IMR-90 (cell line): ENCODE measurements around the gene SEMA6C. TPM values are rescaled to one million over a fixed set of nuclear protein-coding genes. Genes with fewer than 3 reads are reported as not detected.

Experiments
- ATAC-seq: fragments of 200-7000 bp; cut with Tn5 transposase; 2 replicates; pipeline ENCODE4 v1.9.1; 2020; ENCODE audit warnings: low read depth, mild to moderate bottlenecking, moderate library complexity
- BruUV-seq: library from RNA; stranded (reverse); fragments of 400-500 nt; replicated peaks from 2 replicates; lab custom pipeline; 2021; lab: Mats Ljungman, UMichigan
- CTCF ChIA-PET: fragments of 300-600 bp; formaldehyde crosslinking; extraction: SDS; loops from one replicate; lab custom pipeline; 2021; ENCODE audit warnings: antibody characterized with exemption; lab: Yijun Ruan, JAX
- POLR2A ChIA-PET: fragments of 300-600 bp; sonication (Branson Sonifier 250); formaldehyde crosslinking; loops from one replicate; lab custom pipeline; 2022; ENCODE audit warnings: antibody characterized with exemption; ENCODE audit not compliant: unreplicated experiment; lab: Charles Lee
- DNase-seq: peaks from one replicate; pipeline ENCODE4 v3.0.0; 2013
- H2AFZ ChIP-seq: replicated peaks from 2 replicates; pipeline ENCODE3; 2013; ENCODE audit warnings: low read length, mild to moderate bottlenecking; ENCODE audit not compliant: poor library complexity
- H2AK5ac ChIP-seq: 2 replicates; pipeline ENCODE4 v1.6.1; 2013; ENCODE audit warnings: low read depth, low read length, inconsistent platforms
- H2AK9ac ChIP-seq: replicated peaks from 2 replicates; pipeline ENCODE3; 2013; ENCODE audit warnings: mild to moderate bottlenecking, low read depth, low read length, moderate library complexity; ENCODE audit not compliant: poor library complexity
- H2BK120ac ChIP-seq: 2 replicates; pipeline ENCODE4 v1.6.1; 2013; ENCODE audit warnings: low read depth, low read length, inconsistent platforms
- H2BK15ac ChIP-seq: 3 replicates; pipeline ENCODE4 v1.6.1; 2013; ENCODE audit warnings: low read depth, low read length, inconsistent platforms
- H2BK20ac ChIP-seq: 2 replicates; pipeline ENCODE4 v1.6.1; 2013; ENCODE audit warnings: low read depth, mild to moderate bottlenecking, inconsistent platforms, low read length, moderate library complexity
- H2BK5ac ChIP-seq: 2 replicates; pipeline ENCODE4 v1.6.1; 2013; ENCODE audit warnings: mild to moderate bottlenecking, low read depth, low read length, inconsistent platforms; ENCODE audit not compliant: poor library complexity, severe bottlenecking
- H3K14ac ChIP-seq: replicated peaks from 2 replicates; pipeline ENCODE4 v1.6.1; 2013; ENCODE audit warnings: low read depth, low read length, inconsistent platforms
- H3K18ac ChIP-seq: 2 replicates; pipeline ENCODE4 v1.6.1; 2013; ENCODE audit warnings: low read depth, low read length, control low read depth
- H3K23ac ChIP-seq: 2 replicates; pipeline ENCODE4 v1.6.1; 2013; ENCODE audit warnings: low read depth, low read length, inconsistent platforms
- H3K27ac ChIP-seq: 2 replicates; pipeline ENCODE4 v1.5.1; 2013; ENCODE audit warnings: mild to moderate bottlenecking, control low read depth, low read length; ENCODE audit not compliant: insufficient read depth
- H3K27me3 ChIP-seq: 2 replicates; pipeline ENCODE4 v1.6.1; 2013; ENCODE audit warnings: low read length; ENCODE audit not compliant: control insufficient read depth, insufficient read depth
- H3K36me3 ChIP-seq: 2 replicates; pipeline ENCODE4 v1.6.1; 2013; ENCODE audit warnings: low read length, mixed read lengths; ENCODE audit not compliant: control insufficient read depth, insufficient read depth
- H3K4ac ChIP-seq: 2 replicates; pipeline ENCODE4 v1.6.1; 2013; ENCODE audit warnings: low read depth, low read length, inconsistent platforms
- H3K4me1 ChIP-seq: 2 replicates; pipeline ENCODE4 v1.6.1; 2013; ENCODE audit warnings: low read length, mixed read lengths; ENCODE audit not compliant: control insufficient read depth, insufficient read depth
- H3K4me2 ChIP-seq: 2 replicates; pipeline ENCODE4 v1.6.1; 2013; ENCODE audit warnings: low read depth, mild to moderate bottlenecking, control low read depth, low read length, moderate library complexity
- H3K4me3 ChIP-seq: 2 replicates; pipeline ENCODE4 v1.5.1; 2013; ENCODE audit warnings: low read depth, mild to moderate bottlenecking, control low read depth, low read length, moderate library complexity; ENCODE audit not compliant: insufficient read depth
- H3K56ac ChIP-seq: 2 replicates; pipeline ENCODE4 v1.6.1; 2013; ENCODE audit warnings: low read length, inconsistent platforms; ENCODE audit not compliant: insufficient read depth; ENCODE audit errors: extremely low read depth
- H3K79me1 ChIP-seq, 2 experiments: 2 replicates each; pipeline ENCODE4 v1.6.1; 2013; ENCODE audit warnings: low read length in 2 of 2, inconsistent platforms in 1 of 2, low read depth in 1 of 2
- H3K9ac ChIP-seq: 2 replicates; pipeline ENCODE4 v1.6.1; 2013; ENCODE audit warnings: low read depth, low read length, control low read depth
- H3K9me1 ChIP-seq: 2 replicates; pipeline ENCODE4 v1.6.1; 2013; ENCODE audit warnings: low read length, inconsistent platforms; ENCODE audit not compliant: insufficient read depth
- H3K9me3 ChIP-seq: 2 replicates; pipeline ENCODE4 v1.6.1; 2013; ENCODE audit warnings: low read length; ENCODE audit not compliant: control insufficient read depth, insufficient read depth
- H4K20me1 ChIP-seq: 2 replicates; pipeline ENCODE4 v1.6.1; 2013; ENCODE audit warnings: low read length, inconsistent platforms; ENCODE audit not compliant: insufficient read depth
- H4K5ac ChIP-seq: 2 replicates; pipeline ENCODE4 v1.6.1; 2013; ENCODE audit warnings: mild to moderate bottlenecking, low read depth, low read length, control low read depth
- H4K8ac ChIP-seq, 2 experiments: 2 replicates each; pipeline ENCODE4 v1.6.1; 2013; ENCODE audit warnings: low read depth in 2 of 2, low read length in 2 of 2, control low read depth in 1 of 2, inconsistent platforms in 1 of 2
- H4K91ac ChIP-seq: 2 replicates; pipeline ENCODE4 v1.6.1; 2013; ENCODE audit warnings: low read depth, low read length, inconsistent platforms; ENCODE audit not compliant: insufficient read depth
- CEBPB ChIP-seq: IDR thresholded peaks from 2 replicates; pipeline ENCODE4 v1.6.1; 2012; ENCODE audit warnings: low read depth, low read length, improper control_type of control experiment
- FOS ChIP-seq: fragments of 150-350 bp; IDR thresholded peaks from 2 replicates; pipeline ENCODE4 v1.6.1; 2016; ENCODE audit warnings: low read depth, low read length
- WGBS, 2 experiments: methylation state at CpG; one replicate each; pipeline versions ENCODE4 v1.1.5 to v1.1.7; 2013; ENCODE audit warnings: missing lambda C conversion rate in 2 of 2; ENCODE audit not compliant: insufficient read length in 1 of 2; ENCODE audit errors: extremely low coverage in 2 of 2; 5-methylcytosine and 5-hydroxymethylcytosine counted together
- dilution Hi-C: fragments of 300-500 bp; cut with HindIII; formaldehyde crosslinking; loops from one replicate; pipeline ENCODE4 v1.14.3; 2018; ENCODE audit warnings: low sequenced_read_pairs; ENCODE audit not compliant: unreplicated experiment
- in situ Hi-C: fragments of 300-500 bp; cut with MboI; formaldehyde crosslinking; loops from 3 replicates; pipeline ENCODE4 v1.14.3; 2019; ENCODE audit warnings: low sequenced_read_pairs, inconsistent platforms, mixed read lengths
- intact Hi-C: fragments of 100-400 bp; cut with micrococcal nuclease; formaldehyde crosslinking; loops from 2 replicates; pipeline ENCODE4 v1.10.0; 2022
- polyA plus RNA-seq, 3 experiments: library from polyadenylated mRNA; depleted of rRNA; stranded (reverse); fragments of >200 nt; gene quantifications; 2 replicates each; pipeline ENCODE4 v1.2.3, GENCODE V29; 2012; ENCODE audit warnings: low replicate concordance in 1 of 3
- total RNA-seq: library from RNA; depleted of rRNA; stranded (reverse); fragments of >200 nt; gene quantifications from 2 replicates; pipeline ENCODE4 v1.2.3, GENCODE V29; 2012
- TF ChIP-seq, protein P1 (sequence below): conservative IDR thresholded peaks from 2 replicates; pipeline ENCODE4 v1.5.1; 2012; ENCODE audit warnings: mild to moderate bottlenecking, low read depth, low read length, improper control_type of control experiment

The SEMA6C gene
- total and polyA plus RNA-seq, 2 of the 4 experiments (the other 2 are of a cell fraction): 0.36 to 2.0 TPM

GRCh38 chr1:151176514-151177045, 30.1 kb upstream of the SEMA6C start:
- H3K23ac ChIP-seq: no peak overlapping the region
- H3K27me3 ChIP-seq: no peaks in the 10 kb centered on the region
- H3K18ac ChIP-seq: no peak overlapping the region
- no peak overlapping the region for H4K91ac ChIP-seq
- DNase-seq: no peak
- H2AFZ ChIP-seq: no peak overlapping the region
- H3K36me3 ChIP-seq: peaks cover 42% of the 10 kb centered on the region
- no peak overlapping the region for H2BK120ac ChIP-seq
- 94% methylated on average over 12 of the region's 17 CpGs; no CpG with 5 or more reads in 1 of the 2 experiments for WGBS, 2 experiments
- H2AK5ac ChIP-seq: no peak overlapping the region
- H3K27ac ChIP-seq: no peak overlapping the region
- H3K9me3 ChIP-seq: no peaks in the 10 kb centered on the region
- ATAC-seq: no peak
- no peak overlapping the region for H4K5ac ChIP-seq
- in situ Hi-C loops: no loop called here
- intact Hi-C loops: no loop called here
- no peak overlapping the region for H4K8ac ChIP-seq
- dilution Hi-C loops: no loop called here
- no peak overlapping the region for H3K4me2 ChIP-seq
- no peak overlapping the region for H2BK20ac ChIP-seq
- TSS peak; percentile 47 for BruUV-seq
- H3K4ac ChIP-seq: no peak overlapping the region
- no peak overlapping the region for H3K9ac ChIP-seq
- H2BK15ac ChIP-seq: no peak overlapping the region
- no peak for TF ChIP-seq FOS
- TF ChIP-seq, protein P1, sequence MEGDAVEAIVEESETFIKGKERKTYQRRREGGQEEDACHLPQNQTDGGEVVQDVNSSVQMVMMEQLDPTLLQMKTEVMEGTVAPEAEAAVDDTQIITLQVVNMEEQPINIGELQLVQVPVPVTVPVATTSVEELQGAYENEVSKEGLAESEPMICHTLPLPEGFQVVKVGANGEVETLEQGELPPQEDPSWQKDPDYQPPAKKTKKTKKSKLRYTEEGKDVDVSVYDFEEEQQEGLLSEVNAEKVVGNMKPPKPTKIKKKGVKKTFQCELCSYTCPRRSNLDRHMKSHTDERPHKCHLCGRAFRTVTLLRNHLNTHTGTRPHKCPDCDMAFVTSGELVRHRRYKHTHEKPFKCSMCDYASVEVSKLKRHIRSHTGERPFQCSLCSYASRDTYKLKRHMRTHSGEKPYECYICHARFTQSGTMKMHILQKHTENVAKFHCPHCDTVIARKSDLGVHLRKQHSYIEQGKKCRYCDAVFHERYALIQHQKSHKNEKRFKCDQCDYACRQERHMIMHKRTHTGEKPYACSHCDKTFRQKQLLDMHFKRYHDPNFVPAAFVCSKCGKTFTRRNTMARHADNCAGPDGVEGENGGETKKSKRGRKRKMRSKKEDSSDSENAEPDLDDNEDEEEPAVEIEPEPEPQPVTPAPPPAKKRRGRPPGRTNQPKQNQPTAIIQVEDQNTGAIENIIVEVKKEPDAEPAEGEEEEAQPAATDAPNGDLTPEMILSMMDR: no peak
- peak; percentile 42; the same call in 1 of the 2 replicates for TF ChIP-seq CEBPB
- H3K4me3 ChIP-seq: no peak overlapping the region
- ChIA-PET POLR2A (no interaction called here), CTCF (interaction anchor here (1.0 kb wide), 1 partner anchor 13 kb away, joined by 3 read pairs; no protein-coding TSS in a partner anchor)
- peaks cover 2% of the 10 kb centered on the region; the same call in 1 of the 2 replicates for H3K4me1 ChIP-seq
- H4K20me1 ChIP-seq: no peaks in the 10 kb centered on the region
- no peak overlapping the region for H3K14ac ChIP-seq
- H2AK9ac ChIP-seq: no peak overlapping the region
- no peak overlapping the region for H2BK5ac ChIP-seq
- H3K79me1 ChIP-seq: no peaks in the 10 kb centered on the region; a peak in 1 of 4 replicates
- H3K56ac ChIP-seq: no peak overlapping the region
- no peaks in the 10 kb centered on the region for H3K9me1 ChIP-seq
